MM.1S (cell line): Measurements from ENCODE around the gene EXOC4.

Experiments used
- DNase-seq: peaks from one replicate; pipeline ENCODE4 v3.0.0-alpha.2; 2015
- H2AFZ ChIP-seq: fragments of 300-600 bp; sonication (generic); 2 replicates; pipeline ENCODE4 v1.6.0; 2016; ENCODE audit warnings: antibody characterized with exemption, low read length
- H3F3A ChIP-seq: fragments of 300-600 bp; sonication (generic); 2 replicates; pipeline ENCODE4 v1.6.1; 2016; ENCODE audit warnings: mild to moderate bottlenecking, antibody characterized with exemption, low read length, moderate library complexity, mixed read lengths; ENCODE audit not compliant: insufficient read depth
- H3K27ac ChIP-seq: fragments of 300-600 bp; sonication (generic); 2 replicates; pipeline ENCODE4 v1.5.1; 2016; ENCODE audit warnings: mild to moderate bottlenecking, low read length
- H3K27me3 ChIP-seq: fragments of 300-600 bp; sonication (generic); replicated peaks from 2 replicates; pipeline ENCODE4 v1.6.0; 2016; ENCODE audit warnings: low read length; ENCODE audit not compliant: insufficient read depth
- H3K36me3 ChIP-seq: fragments of 300-600 bp; sonication (generic); replicated peaks from 2 replicates; pipeline ENCODE4 v1.6.1; 2016; ENCODE audit warnings: mild to moderate bottlenecking, low read length, mixed read lengths; ENCODE audit not compliant: insufficient read depth
- H3K4me1 ChIP-seq: fragments of 300-600 bp; sonication (generic); 2 replicates; pipeline ENCODE4 v1.6.1; 2016; ENCODE audit warnings: low read length, mixed read lengths
- H3K4me2 ChIP-seq: fragments of 300-600 bp; sonication (generic); 2 replicates; pipeline ENCODE4 v1.6.0; 2016; ENCODE audit warnings: low read depth, low read length
- H3K4me3 ChIP-seq: fragments of 300-600 bp; sonication (generic); 2 replicates; pipeline ENCODE4 v1.5.1; 2016; ENCODE audit warnings: low read length, mixed read lengths
- H3K79me2 ChIP-seq: fragments of 300-600 bp; sonication (generic); 2 replicates; pipeline ENCODE4 v1.6.1; 2016; ENCODE audit warnings: mixed run types, low read length, mixed read lengths
- H3K9ac ChIP-seq: fragments of 300-600 bp; sonication (generic); 2 replicates; pipeline ENCODE4 v1.6.1; 2016; ENCODE audit warnings: low read length, mixed read lengths
- H3K9me2 ChIP-seq: fragments of 300-600 bp; sonication (generic); replicated peaks from 2 replicates; pipeline ENCODE4 v1.6.1; 2016; ENCODE audit warnings: mild to moderate bottlenecking, low read length, mixed read lengths; ENCODE audit not compliant: insufficient read depth
- H3K9me3 ChIP-seq: fragments of 300-600 bp; sonication (generic); replicated peaks from 2 replicates; pipeline ENCODE4 v1.6.1; 2016; ENCODE audit warnings: mild to moderate bottlenecking, low read length, mixed read lengths; ENCODE audit not compliant: insufficient read depth
- H4K20me1 ChIP-seq: fragments of 300-600 bp; sonication (generic); 2 replicates; pipeline ENCODE4 v1.6.1; 2016; ENCODE audit warnings: mild to moderate bottlenecking, low read length, moderate library complexity, mixed read lengths; ENCODE audit not compliant: insufficient read depth
- EZH2 ChIP-seq: fragments of 300-600 bp; sonication (generic); optimal IDR thresholded peaks from 2 replicates; pipeline ENCODE3; 2017; ENCODE audit warnings: low read depth, mild to moderate bottlenecking, antibody characterized with exemption, low read length, mixed read lengths
- EZH2phosphoT487 ChIP-seq: fragments of 300-600 bp; sonication (generic); IDR thresholded peaks from 2 replicates; pipeline ENCODE4 v1.6.1; 2018; ENCODE audit warnings: antibody characterized with exemption, low read length
- TF ChIP-seq, protein P1 (sequence below): fragments of 300-600 bp; sonication (generic); IDR thresholded peaks from 2 replicates; pipeline ENCODE4 v1.5.1; 2016; ENCODE audit warnings: antibody characterized with exemption, low read length, mixed read lengths

Gene EXOC4

GRCh38 chr7:134013249-134013648 lies 760.4 kb downstream of the EXOC4 start:
- Histone ChIP-seq H3K9me3 (no peaks in the 10 kb centered on the region), H4K20me1 (no peaks in the 10 kb centered on the region), H3K27ac (no peak overlapping the region), H3F3A (no peaks in the 10 kb centered on the region), H3K36me3 (0 out of 2 replicates have a peak, but pooled peaks cover 3% of the 10 kb centered on the region), H3K4me2 (no peak overlapping the region), H3K27me3 (no peaks in the 10 kb centered on the region), H3K4me1 (no peaks in the 10 kb centered on the region), H3K9ac (no peak overlapping the region), H3K9me2 (no peaks in the 10 kb centered on the region), H3K4me3 (no peak overlapping the region), H3K79me2 (no peaks in the 10 kb centered on the region), H2AFZ (no peak overlapping the region)
- TF ChIP-seq, protein P1, sequence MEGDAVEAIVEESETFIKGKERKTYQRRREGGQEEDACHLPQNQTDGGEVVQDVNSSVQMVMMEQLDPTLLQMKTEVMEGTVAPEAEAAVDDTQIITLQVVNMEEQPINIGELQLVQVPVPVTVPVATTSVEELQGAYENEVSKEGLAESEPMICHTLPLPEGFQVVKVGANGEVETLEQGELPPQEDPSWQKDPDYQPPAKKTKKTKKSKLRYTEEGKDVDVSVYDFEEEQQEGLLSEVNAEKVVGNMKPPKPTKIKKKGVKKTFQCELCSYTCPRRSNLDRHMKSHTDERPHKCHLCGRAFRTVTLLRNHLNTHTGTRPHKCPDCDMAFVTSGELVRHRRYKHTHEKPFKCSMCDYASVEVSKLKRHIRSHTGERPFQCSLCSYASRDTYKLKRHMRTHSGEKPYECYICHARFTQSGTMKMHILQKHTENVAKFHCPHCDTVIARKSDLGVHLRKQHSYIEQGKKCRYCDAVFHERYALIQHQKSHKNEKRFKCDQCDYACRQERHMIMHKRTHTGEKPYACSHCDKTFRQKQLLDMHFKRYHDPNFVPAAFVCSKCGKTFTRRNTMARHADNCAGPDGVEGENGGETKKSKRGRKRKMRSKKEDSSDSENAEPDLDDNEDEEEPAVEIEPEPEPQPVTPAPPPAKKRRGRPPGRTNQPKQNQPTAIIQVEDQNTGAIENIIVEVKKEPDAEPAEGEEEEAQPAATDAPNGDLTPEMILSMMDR = no peak
- TF ChIP-seq EZH2phosphoT487 = no peak
- TF ChIP-seq EZH2 = no peak
- DNase-seq = no peak

DNA sequence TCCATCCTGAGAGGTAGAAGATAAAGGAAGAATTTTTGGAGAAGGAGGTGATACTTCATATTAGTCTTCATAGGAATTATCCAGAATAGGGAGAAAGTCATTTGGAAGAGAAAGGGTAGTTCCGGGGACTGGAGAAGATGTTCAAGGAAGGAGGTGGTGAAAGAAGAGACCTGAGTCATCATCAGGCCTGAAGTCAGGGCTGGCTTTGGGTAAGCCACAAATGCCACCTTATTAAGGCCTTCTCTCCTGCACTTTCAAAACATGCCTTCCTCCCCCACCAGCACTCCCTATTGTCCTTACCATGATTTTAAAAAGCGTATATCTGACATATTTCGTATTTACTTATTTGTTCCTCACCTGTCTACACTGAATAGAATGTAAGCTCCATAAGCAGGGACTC lies 762.1 kb downstream of the EXOC4 start:
- H3K4me1 ChIP-seq = no peaks in the 10 kb centered on the region
- DNase-seq = no peak
- no peaks in the 10 kb centered on the region for H3F3A ChIP-seq
- no peaks in the 10 kb centered on the region for H3K9me2 ChIP-seq
- no peaks in the 10 kb centered on the region for H4K20me1 ChIP-seq
- no peak overlapping the region for H3K9ac ChIP-seq
- H3K36me3 ChIP-seq = 0 out of 2 replicates have a peak, but pooled peaks cover 3% of the 10 kb centered on the region
- TF ChIP-seq EZH2 = no peak
- TF ChIP-seq, protein P1 = no peak
- no peak for TF ChIP-seq EZH2phosphoT487
- H2AFZ ChIP-seq = no peak overlapping the region
- H3K27ac ChIP-seq = no peak overlapping the region
- no peak overlapping the region for H3K4me2 ChIP-seq
- H3K4me3 ChIP-seq = no peak overlapping the region
- no peaks in the 10 kb centered on the region for H3K79me2 ChIP-seq
- no peaks in the 10 kb centered on the region for H3K9me3 ChIP-seq
- no peaks in the 10 kb centered on the region for H3K27me3 ChIP-seq

DNA sequence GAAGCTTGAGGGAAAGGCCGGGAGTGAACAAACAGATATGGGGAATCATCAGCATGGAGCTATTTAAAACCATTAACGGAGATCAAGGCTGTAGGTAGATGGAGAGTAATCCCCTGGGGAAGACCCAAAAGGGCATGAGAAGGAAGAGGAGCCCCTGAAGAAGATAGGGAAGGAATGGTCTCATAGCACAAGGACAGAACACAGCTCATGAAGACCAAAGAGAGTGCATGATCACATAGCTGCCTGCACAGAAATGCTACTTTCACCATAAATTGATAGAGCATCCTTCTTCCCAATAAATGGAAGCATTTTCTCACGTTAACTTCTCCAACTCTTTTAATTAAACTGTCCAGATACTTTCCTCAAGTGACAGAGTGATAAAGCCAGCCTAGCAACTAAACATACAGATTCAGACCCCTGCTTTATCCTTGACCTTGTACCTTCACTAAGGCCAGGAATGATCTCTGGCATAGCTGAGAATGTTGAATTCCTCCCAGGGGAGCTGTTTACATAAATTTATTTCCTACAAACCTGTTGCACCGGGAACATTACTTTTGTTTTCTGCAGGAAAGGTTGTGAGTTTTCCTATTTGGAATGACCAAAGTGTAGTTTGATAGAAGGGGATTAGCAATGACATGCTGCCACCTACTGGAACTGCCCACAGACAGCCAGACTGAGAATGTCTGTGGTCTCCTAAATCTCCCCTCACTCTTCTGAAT lies 763.5 kb downstream of the EXOC4 start:
- Histone ChIP-seq H3K4me3 (no peak overlapping the region), H3K4me2 (no peak overlapping the region), H3K9ac (no peak overlapping the region), H3K4me1 (no peaks in the 10 kb centered on the region), H4K20me1 (no peaks in the 10 kb centered on the region), H3F3A (no peaks in the 10 kb centered on the region), H3K9me3 (no peaks in the 10 kb centered on the region), H3K27ac (no peak overlapping the region), H3K36me3 (no peaks in the 10 kb centered on the region), H3K27me3 (no peaks in the 10 kb centered on the region), H3K9me2 (no peaks in the 10 kb centered on the region), H2AFZ (no peak overlapping the region), H3K79me2 (no peaks in the 10 kb centered on the region)
- DNase-seq = no peak
- TF ChIP-seq, protein P1 = peak; percentile 85
- TF ChIP-seq EZH2 (no peak), EZH2phosphoT487 (no peak)
